Ramos (cell line): ENCODE results near the gene RASSF9.

Experiments
- in situ Hi-C: fragments of 300-500 bp; cut with MboI; formaldehyde crosslinking; loops from one replicate; pipeline ENCODE4 v1.14.3; 2022; ENCODE audit warnings: low sequenced_read_pairs; ENCODE audit not compliant: unreplicated experiment

Gene RASSF9

GRCh38 chr12:85836197-85837090, at the start of gene RASSF9:
Gene RASSF9 (minus strand): TSS chr12:85836409. CDS start chr12:85836201, 208 bp downstream.
- in situ Hi-C loops, result no loop called here

GRCh38 chr12:85883763-85884162, 47.6 kb upstream of the RASSF9 start:
- in situ Hi-C loops, result no loop called here

- in situ Hi-C loops, result no loop called here
These were observed 41.2 kb upstream of the RASSF9 start for GRCh38 chr12:85877459-85877858.

GRCh38 chr12:85874031-85874461, 37.8 kb upstream of the RASSF9 start, which contains the start of gene NTS:
Gene NTS (plus strand): TSS chr12:85874295. CDS start chr12:85874404, 109 bp downstream.
- in situ Hi-C loops, result no loop called here

- in situ Hi-C loops, result no loop called here
These were observed 36.4 kb upstream of the RASSF9 start for GRCh38 chr12:85872497-85873091.

- in situ Hi-C loops, result no loop called here
These were observed 31.0 kb upstream of the RASSF9 start for GRCh38 chr12:85866986-85867776.

GRCh38 chr12:85865890-85866289, 29.7 kb upstream of the RASSF9 start:
- in situ Hi-C loops, result no loop called here

- in situ Hi-C loops, result no loop called here
These were observed 20.8 kb upstream of the RASSF9 start for GRCh38 chr12:85856966-85857365.

- in situ Hi-C loops, result no loop called here
These were observed 19.1 kb upstream of the RASSF9 start for GRCh38 chr12:85855305-85855704.

- in situ Hi-C loops, result no loop called here
These were observed 13.1 kb upstream of the RASSF9 start for GRCh38 chr12:85849344-85849743.

- in situ Hi-C loops, result no loop called here
These were observed 7.5 kb upstream of the RASSF9 start for GRCh38 chr12:85843606-85844310.

- in situ Hi-C loops, result no loop called here
These were observed 598 bp downstream of the RASSF9 start for GRCh38 chr12:85835426-85836196.

GRCh38 chr12:85834378-85834777, 1.8 kb downstream of the RASSF9 start:
- in situ Hi-C loops, result no loop called here

- in situ Hi-C loops, result no loop called here
These were observed 2.6 kb downstream of the RASSF9 start for GRCh38 chr12:85833579-85833978.

GRCh38 chr12:85831327-85831990, 4.8 kb downstream of the RASSF9 start:
- in situ Hi-C loops, result no loop called here

GRCh38 chr12:85829391-85829790, 6.8 kb downstream of the RASSF9 start:
- in situ Hi-C loops, result no loop called here

GRCh38 chr12:85828576-85828975, 7.6 kb downstream of the RASSF9 start:
- in situ Hi-C loops, result no loop called here

GRCh38 chr12:85825746-85826145, 10.5 kb downstream of the RASSF9 start:
- in situ Hi-C loops, result no loop called here
